Mucosa of stomach (tissue), 1 donor: ENCODE results near the gene APOB.

Experiments used
- H3K27me3 ChIP-seq: one replicate; pipeline ENCODE4 v1.7.0; 2013; ENCODE audit warnings: mild to moderate bottlenecking, low read length; ENCODE audit not compliant: control insufficient read depth, insufficient read depth
- H3K36me3 ChIP-seq: one replicate; pipeline ENCODE4 v1.7.0; 2013; ENCODE audit warnings: low read length; ENCODE audit not compliant: control insufficient read depth, insufficient read depth
- H3K4me1 ChIP-seq: one replicate; pipeline ENCODE4 v1.7.0; 2013; ENCODE audit warnings: mild to moderate bottlenecking, low read length; ENCODE audit not compliant: control insufficient read depth, insufficient read depth
- H3K4me3 ChIP-seq: one replicate; pipeline ENCODE4 v1.7.0; 2013; ENCODE audit warnings: low read length
- H3K9ac ChIP-seq: one replicate; pipeline ENCODE4 v1.7.0; 2013; ENCODE audit warnings: mild to moderate bottlenecking, low read length, moderate library complexity
- H3K9me3 ChIP-seq: one replicate; pipeline ENCODE4 v1.7.0; 2013; ENCODE audit warnings: mild to moderate bottlenecking, low read length, moderate library complexity; ENCODE audit not compliant: control insufficient read depth
- donor health status: Pancreatic carcinoma.

Gene APOB

DNA sequence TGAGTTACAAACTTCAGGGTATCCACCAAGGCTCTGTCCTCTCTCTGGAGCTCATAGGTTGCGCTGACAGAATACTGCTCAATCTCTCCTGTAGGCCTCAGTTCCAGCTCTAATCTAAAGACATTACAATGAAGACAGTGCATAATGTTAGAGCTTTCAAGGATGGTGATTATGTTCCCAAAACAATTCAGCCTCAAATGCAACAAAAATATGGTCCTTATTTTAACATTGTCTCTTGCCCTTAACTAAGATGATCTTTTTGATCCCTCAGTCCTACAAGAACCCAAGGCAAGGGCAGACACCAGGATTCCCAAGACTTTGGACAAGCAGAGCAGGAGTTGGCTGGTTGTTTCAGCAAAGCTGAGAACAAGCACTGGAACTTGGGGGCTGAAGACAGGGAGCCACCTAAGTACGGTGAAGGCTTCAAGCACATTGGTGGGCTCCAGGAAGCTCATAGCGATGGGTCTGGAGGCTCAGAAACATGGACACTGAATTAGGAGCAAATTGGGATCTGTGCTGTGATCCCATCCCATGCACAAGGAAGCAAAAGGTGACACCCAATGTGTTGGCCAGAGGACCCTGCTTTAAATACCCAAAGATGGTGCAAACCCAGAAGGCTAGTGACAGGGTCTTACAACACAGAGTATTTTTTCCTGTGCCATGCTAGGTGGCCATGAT lies 24.7 kb downstream of the APOB start:
- H3K4me1 ChIP-seq = no peaks in the 10 kb centered on the region
- no peak overlapping the region for H3K4me3 ChIP-seq
- no peaks in the 10 kb centered on the region for H3K36me3 ChIP-seq
- no peaks in the 10 kb centered on the region for H3K27me3 ChIP-seq
- H3K9ac ChIP-seq = no peak overlapping the region
- H3K9me3 ChIP-seq = no peaks in the 10 kb centered on the region

DNA sequence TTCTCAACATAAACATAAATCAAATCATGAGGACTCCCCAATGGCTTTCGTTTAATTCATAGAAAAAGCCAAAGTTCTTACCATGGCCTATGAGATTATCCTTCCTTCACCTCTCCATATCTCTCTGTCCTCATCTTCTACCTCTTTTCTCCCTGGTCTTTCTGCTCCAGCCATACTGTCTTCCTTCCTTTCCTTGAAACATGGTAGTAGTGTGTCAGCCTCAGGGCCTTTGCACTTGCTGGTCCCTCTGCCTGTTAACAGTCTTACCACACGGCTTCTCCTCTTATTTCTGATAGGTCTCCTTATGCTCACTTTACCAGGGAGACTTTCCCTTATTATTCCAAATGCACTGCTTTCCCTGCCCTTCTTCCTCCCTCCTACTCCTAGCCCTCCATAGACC lies 25.6 kb downstream of the APOB start:
- Histone ChIP-seq H3K9me3 (no peaks in the 10 kb centered on the region), H3K4me1 (no peaks in the 10 kb centered on the region), H3K27me3 (no peaks in the 10 kb centered on the region), H3K4me3 (no peak overlapping the region), H3K9ac (no peak overlapping the region), H3K36me3 (no peaks in the 10 kb centered on the region)

GRCh38 chr2:21017748-21018276 lies 26.1 kb downstream of the APOB start:
- Histone ChIP-seq H3K4me3 (no peak overlapping the region), H3K4me1 (no peaks in the 10 kb centered on the region), H3K27me3 (no peaks in the 10 kb centered on the region), H3K9me3 (no peaks in the 10 kb centered on the region), H3K9ac (no peak overlapping the region), H3K36me3 (no peaks in the 10 kb centered on the region)

GRCh38 chr2:21015281-21015645 lies 28.6 kb downstream of the APOB start:
- Histone ChIP-seq H3K36me3 (no peaks in the 10 kb centered on the region), H3K27me3 (no peaks in the 10 kb centered on the region), H3K4me3 (no peak overlapping the region), H3K4me1 (no peaks in the 10 kb centered on the region), H3K9me3 (no peaks in the 10 kb centered on the region), H3K9ac (no peak overlapping the region)

GRCh38 chr2:21014364-21015280 lies 29.3 kb downstream of the APOB start:
- no peaks in the 10 kb centered on the region for H3K27me3 ChIP-seq
- H3K36me3 ChIP-seq = no peaks in the 10 kb centered on the region
- H3K9ac ChIP-seq = no peak overlapping the region
- H3K9me3 ChIP-seq = no peaks in the 10 kb centered on the region
- no peak overlapping the region for H3K4me3 ChIP-seq
- no peaks in the 10 kb centered on the region for H3K4me1 ChIP-seq

DNA sequence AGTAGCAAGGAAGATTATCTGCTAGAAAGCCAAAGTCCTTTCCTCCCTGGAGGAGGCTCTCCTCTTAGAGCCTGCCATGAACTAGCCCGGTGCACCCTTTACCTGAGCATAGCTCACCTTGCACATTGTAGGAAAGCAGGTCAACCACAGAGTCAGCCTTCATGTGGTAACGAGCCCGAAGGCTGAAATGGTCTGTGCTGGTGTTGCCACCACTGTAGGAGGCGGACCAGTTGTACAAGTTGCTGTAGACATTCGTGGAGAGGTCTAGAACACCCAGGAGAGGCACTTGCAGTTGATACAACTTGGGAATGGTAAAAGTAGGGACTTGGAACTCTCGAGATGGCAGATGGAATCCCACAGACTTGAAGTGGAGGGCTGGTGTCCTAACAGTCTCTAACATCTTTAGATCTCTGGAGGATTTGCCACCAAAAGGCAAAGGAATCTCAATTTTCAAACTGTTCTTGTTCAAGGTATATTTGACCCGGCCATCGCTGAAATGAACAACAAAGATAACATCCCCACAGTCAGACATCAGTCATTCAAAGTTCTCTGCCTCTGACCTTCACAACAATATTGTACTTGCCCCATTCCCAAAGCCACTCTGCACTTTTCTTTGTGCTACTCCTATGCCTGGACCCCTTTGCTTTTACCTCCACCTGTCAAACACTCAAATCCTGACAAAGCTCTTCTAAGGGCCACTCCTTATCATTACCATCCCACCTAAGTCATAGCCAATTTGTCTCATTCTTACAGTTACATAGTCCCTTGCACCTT lies 30.6 kb downstream of the APOB start:
- no peaks in the 10 kb centered on the region for H3K4me1 ChIP-seq
- no peaks in the 10 kb centered on the region for H3K9me3 ChIP-seq
- H3K9ac ChIP-seq = no peak overlapping the region
- H3K4me3 ChIP-seq = no peak overlapping the region
- no peaks in the 10 kb centered on the region for H3K36me3 ChIP-seq
- H3K27me3 ChIP-seq = no peaks in the 10 kb centered on the region

DNA sequence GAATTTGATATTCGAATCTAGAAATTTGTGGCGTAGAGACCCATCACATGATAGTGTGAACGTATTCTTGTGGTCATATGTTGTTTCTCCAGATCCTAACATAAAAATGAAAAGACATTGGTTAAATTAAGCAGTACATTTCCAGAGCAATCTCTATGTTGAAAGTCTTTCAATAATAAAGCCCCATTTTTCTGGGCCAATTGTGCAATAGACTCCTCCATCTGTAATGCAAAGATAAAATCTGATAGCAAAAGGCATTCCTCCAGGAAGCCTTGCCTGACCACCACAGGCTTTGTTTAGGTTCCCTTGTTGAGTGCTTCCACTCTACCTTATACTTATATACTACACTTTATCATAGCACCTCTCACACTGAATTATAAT lies 31.3 kb downstream of the APOB start:
- Histone ChIP-seq H3K36me3 (no peaks in the 10 kb centered on the region), H3K9ac (no peak overlapping the region), H3K4me3 (no peak overlapping the region), H3K27me3 (no peaks in the 10 kb centered on the region), H3K9me3 (no peaks in the 10 kb centered on the region), H3K4me1 (no peaks in the 10 kb centered on the region)

DNA sequence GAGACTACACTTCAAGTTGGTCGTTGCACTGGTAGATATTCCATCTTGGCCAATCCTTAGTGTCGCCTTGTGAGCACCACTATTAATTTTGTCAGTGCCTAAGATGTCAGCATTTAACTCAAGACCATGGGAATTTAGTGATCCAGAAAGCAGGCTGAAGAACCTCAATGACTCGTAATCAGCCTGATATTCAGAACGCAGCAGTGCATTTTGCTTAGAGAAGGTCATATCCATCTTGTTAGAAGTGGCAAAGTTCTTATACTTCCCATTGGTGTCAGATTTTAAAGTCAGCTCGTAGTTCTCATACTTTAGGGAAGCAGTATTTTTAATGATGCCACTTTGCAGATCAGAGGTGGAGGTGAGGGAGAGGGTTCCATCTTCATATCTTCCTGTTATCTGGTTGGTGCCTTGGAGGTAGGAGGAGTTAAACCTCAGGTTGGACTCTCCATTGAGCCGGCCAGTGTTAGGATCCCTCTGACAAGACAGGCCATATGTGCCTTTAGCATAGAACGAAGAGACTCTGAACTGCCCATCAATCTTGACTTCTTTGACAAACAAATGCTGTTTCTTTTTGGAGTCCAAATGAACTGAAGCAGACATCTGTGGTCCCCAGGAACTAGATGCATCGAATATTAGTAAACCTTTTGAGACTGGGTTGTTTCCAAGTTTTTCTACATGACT lies 31.9 kb downstream of the APOB start:
- no peaks in the 10 kb centered on the region for H3K36me3 ChIP-seq
- no peaks in the 10 kb centered on the region for H3K9me3 ChIP-seq
- no peaks in the 10 kb centered on the region for H3K4me1 ChIP-seq
- no peak overlapping the region for H3K9ac ChIP-seq
- no peaks in the 10 kb centered on the region for H3K27me3 ChIP-seq
- no peak overlapping the region for H3K4me3 ChIP-seq

- no peak overlapping the region for H3K4me3 ChIP-seq
- H3K36me3 ChIP-seq = no peaks in the 10 kb centered on the region
- no peaks in the 10 kb centered on the region for H3K9me3 ChIP-seq
- no peak overlapping the region for H3K9ac ChIP-seq
- no peaks in the 10 kb centered on the region for H3K27me3 ChIP-seq
- no peaks in the 10 kb centered on the region for H3K4me1 ChIP-seq
These were observed 32.4 kb downstream of the APOB start for GRCh38 chr2:21011453-21011852.

- Histone ChIP-seq H3K4me3 (no peak overlapping the region), H3K4me1 (no peaks in the 10 kb centered on the region), H3K36me3 (no peaks in the 10 kb centered on the region), H3K9me3 (no peaks in the 10 kb centered on the region), H3K9ac (no peak overlapping the region), H3K27me3 (no peaks in the 10 kb centered on the region)
These were observed 32.9 kb downstream of the APOB start for GRCh38 chr2:21010813-21011439.

- Histone ChIP-seq H3K4me3 (no peak overlapping the region), H3K4me1 (no peaks in the 10 kb centered on the region), H3K27me3 (no peaks in the 10 kb centered on the region), H3K9ac (no peak overlapping the region), H3K36me3 (no peaks in the 10 kb centered on the region), H3K9me3 (no peaks in the 10 kb centered on the region)
These were observed 34.1 kb downstream of the APOB start for GRCh38 chr2:21009662-21010225.
